Epithelial cell of proximal tubule (primary cell): Measurements from ENCODE around the gene TVP23B. TPM values are rescaled to one million over a fixed set of nuclear protein-coding genes. Genes with fewer than 3 reads are reported as not detected.
"Not testable (repeated sequence)": the region's sequence is repeated elsewhere in the genome, so short reads cannot be mapped to it uniquely, and the experiment has no call there.

ENCODE experiments used
- DNase-seq: peaks from one replicate; pipeline ENCODE4 v3.0.0-alpha.2; 2011; ENCODE audit warnings: low read depth
- H3K4me3 ChIP-seq: 2 replicates; pipeline ENCODE4 v1.5.1; 2011; ENCODE audit warnings: low read depth, mild to moderate bottlenecking, low read length
- total RNA-seq: library from RNA; depleted of rRNA; stranded (reverse); fragments of >200 nt; gene quantifications from 2 replicates; pipeline ENCODE4 v1.2.3, GENCODE V29; 2015
- TF ChIP-seq, protein P1 (sequence below): conservative IDR thresholded peaks from 2 replicates; pipeline ENCODE4 v1.5.1; 2012; ENCODE audit warnings: low read depth, mild to moderate bottlenecking, low read length

Gene TVP23B
- total RNA-seq, 1 donor from 2014 or later: 34.6 TPM

DNA sequence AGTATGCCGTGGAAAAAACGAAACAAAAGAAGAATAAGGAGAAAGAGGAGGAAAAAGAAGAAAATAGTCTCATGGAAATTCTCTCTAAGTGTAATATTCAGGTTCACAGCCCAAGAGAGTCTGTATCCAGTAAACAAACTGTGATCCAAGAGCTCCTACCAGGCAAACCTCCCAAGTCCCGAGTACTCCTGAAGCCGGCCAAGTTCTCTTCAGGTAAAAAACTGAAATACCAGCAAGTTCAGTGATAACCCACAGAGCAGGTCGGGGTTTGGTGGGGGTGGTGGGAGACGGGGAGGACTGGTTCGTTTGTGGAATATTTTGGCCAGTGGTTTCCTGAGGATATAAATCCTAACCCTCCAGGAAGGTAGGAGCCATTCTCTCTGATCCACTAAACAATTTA, 8.5 kb upstream of the TVP23B start:
- H3K4me3 ChIP-seq: no peak overlapping the region
- DNase-seq: no peak
- TF ChIP-seq, protein P1, sequence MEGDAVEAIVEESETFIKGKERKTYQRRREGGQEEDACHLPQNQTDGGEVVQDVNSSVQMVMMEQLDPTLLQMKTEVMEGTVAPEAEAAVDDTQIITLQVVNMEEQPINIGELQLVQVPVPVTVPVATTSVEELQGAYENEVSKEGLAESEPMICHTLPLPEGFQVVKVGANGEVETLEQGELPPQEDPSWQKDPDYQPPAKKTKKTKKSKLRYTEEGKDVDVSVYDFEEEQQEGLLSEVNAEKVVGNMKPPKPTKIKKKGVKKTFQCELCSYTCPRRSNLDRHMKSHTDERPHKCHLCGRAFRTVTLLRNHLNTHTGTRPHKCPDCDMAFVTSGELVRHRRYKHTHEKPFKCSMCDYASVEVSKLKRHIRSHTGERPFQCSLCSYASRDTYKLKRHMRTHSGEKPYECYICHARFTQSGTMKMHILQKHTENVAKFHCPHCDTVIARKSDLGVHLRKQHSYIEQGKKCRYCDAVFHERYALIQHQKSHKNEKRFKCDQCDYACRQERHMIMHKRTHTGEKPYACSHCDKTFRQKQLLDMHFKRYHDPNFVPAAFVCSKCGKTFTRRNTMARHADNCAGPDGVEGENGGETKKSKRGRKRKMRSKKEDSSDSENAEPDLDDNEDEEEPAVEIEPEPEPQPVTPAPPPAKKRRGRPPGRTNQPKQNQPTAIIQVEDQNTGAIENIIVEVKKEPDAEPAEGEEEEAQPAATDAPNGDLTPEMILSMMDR: no peak

DNA sequence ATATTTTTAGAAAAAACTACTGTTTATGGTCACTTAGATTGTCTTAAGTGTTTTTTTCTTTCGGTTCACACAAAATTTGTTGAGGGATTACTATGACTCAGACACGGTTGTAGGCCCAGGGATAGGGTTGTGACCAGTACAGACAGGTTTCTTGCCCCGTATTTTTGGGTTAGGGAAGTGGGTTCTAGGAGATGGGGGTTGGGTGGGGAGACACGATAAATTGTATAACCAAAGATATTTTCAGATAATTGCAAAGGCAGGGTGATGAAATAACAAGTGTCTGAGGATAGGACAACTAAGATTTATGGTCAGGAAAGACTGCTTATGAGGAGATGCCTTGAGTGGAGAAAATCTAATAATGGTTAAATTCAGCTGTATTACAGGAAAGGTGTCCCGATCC, 822 bp downstream of the TVP23B start:
- peak overlapping the region; percentile 61 for H3K4me3 ChIP-seq
- DNase-seq: not testable (repeated sequence)

DNA sequence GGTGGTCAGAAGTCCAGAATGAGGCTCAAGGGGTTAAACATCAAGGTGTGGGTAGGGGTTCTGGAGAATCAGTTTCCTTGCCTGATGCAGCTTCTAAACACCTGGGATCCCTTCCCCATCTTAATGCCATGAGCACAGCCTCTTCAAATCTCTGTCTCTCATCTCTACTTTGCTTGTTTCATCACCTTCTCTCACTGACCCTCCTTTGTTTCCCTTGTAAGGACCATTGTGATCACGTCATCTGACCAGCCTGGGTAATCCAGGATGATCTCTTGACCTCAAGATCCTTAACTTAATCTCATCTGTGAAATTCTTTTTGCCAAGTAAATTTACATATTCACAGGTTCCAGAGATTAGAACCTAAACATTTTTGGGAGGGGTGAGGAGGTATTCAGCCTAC, 5.0 kb downstream of the TVP23B start:
- not testable (repeated sequence) for DNase-seq, H3K4me3 ChIP-seq

DNA sequence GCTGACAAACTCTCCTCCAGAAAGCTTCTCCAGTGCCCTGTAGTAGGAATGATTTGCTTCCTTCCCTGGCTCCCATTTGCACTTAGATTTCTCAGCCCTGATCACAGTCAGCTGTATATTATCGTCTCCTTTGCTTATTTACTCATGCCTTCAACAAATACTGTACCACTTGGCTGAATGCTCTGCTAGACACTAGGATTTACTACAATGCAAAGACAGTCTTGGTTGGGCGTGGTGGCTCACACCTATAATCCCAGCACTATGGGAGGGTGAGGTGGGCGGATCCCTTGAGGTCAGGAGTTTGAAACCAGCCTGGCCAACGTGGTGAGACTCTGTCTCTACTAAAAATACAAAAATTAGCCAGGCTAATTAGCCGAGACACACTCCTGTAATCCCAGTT, 5.9 kb downstream of the TVP23B start:
- H3K4me3 ChIP-seq, DNase-seq: not testable (repeated sequence)

DNA sequence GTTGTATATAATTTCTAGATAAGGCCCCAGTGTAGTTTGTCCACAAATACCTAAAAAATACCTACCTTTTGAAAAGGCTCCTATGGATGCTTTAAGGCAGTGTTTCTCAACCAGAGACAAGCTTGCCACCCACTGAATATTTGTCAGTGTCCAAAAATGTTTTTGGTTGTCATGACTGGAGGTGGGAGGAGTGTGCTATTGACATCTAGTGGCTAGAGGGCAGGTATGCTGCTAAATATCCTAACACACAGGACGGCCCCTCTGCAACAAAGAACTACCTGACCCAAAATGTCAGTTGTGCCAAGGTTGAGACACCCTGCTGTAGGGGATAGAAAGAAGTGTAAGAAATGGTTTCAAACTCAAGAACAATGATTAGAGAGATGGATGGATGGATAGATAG, 10.4 kb downstream of the TVP23B start:
- TF ChIP-seq, protein P1: peak; percentile 26
- not testable (repeated sequence) for DNase-seq, H3K4me3 ChIP-seq

DNA sequence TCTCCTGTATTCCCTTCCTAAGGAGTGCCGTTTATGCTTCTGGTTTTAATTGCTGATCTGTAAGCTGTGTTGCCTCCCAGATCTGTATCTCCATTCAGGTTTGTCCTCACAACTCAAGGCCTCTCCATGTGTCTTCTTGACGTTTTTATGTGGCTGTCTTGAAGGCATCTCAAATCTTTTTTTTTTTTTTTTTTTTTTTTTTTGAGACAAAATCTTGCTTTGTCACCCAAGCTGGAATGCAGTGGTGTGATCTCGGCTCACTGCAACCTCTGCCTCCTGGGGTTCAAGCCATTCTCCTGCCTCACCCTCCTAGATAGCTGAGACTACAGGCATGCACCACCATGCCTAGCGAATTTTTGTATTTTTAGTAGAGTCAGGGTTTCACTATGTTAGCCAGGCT, 13.9 kb downstream of the TVP23B start:
- H3K4me3 ChIP-seq, DNase-seq: not testable (repeated sequence)

DNA sequence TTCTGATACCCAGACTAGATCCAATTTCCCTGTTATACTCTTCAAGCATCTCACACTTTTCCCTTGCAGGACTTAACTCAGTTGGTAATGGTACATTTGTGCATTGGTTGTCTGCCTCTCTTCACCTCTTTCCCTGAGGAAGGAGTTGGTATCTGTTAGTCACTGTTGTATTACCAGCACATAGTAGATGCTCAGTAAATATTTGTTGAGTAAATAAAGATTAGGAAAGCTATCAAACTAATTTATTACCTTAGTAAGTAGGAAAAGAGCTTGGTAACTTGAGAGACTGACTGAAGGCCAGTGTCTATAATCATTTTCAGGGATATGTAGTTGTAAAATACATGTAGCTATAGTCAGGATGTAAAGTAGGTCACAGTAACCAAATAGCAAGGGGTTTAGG, 15.9 kb downstream of the TVP23B start:
- H3K4me3 ChIP-seq, DNase-seq: not testable (repeated sequence)

DNA sequence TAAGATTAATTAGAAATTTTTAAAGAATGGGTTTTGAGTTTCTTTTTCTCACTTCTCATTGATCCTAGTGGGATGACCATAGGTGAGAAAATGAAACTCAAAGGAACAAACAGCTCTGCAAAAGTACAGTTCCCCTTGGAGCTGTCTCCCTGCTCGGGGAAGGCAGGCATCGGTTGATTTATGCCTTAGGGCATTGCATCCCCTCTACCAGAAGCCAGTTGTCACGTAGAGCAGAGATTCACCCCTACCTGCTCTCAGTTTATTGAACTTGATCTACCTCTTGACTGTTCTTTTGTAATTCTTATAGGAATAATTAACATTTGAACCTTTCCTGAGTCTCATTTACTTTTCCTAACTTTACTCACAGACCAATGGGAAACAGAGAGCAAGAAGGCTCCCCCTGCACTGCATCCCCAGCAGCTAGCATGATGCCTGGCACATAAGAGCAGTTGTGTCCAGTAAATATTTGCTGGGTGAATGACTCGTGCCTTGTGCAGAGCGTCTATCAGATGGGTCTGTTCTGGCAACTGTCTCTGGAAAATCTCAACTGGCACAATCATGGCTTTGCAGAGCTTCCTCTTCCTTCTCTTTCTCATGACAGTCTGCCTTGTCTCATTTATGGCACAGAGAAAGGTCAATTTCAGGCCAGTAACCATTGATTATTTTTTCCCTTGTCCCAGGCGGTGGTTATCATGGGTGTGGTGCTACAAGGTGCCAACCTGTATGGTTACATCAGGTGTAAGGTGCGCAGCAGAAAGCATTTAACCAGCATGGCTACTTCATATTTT, 22.7 kb downstream of the TVP23B start:
- not testable (repeated sequence) for H3K4me3 ChIP-seq

DNA sequence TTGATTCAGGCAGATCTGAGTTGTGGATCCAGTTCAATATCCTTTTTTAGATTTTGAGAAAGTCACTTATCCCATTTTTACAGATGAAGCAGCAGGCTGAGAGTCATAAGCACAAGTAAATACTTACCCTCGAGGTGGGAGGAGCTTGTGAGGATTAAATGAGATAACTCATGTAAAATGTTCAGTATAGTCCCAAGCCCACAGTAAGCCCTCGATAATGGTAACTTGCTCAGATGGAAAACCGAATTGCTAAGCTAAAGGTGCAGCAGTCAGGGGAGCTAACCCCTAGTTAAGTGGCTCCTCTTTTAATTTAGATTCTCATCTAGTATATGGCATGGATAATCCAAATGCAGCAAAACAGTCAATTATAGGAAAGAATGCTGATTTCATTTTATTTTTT, 34.9 kb downstream of the TVP23B start:
- not testable (repeated sequence) for H3K4me3 ChIP-seq, DNase-seq

More for the DNA sequence above, 22.7 kb downstream of the TVP23B start:
- not testable (repeated sequence) for DNase-seq

DNA sequence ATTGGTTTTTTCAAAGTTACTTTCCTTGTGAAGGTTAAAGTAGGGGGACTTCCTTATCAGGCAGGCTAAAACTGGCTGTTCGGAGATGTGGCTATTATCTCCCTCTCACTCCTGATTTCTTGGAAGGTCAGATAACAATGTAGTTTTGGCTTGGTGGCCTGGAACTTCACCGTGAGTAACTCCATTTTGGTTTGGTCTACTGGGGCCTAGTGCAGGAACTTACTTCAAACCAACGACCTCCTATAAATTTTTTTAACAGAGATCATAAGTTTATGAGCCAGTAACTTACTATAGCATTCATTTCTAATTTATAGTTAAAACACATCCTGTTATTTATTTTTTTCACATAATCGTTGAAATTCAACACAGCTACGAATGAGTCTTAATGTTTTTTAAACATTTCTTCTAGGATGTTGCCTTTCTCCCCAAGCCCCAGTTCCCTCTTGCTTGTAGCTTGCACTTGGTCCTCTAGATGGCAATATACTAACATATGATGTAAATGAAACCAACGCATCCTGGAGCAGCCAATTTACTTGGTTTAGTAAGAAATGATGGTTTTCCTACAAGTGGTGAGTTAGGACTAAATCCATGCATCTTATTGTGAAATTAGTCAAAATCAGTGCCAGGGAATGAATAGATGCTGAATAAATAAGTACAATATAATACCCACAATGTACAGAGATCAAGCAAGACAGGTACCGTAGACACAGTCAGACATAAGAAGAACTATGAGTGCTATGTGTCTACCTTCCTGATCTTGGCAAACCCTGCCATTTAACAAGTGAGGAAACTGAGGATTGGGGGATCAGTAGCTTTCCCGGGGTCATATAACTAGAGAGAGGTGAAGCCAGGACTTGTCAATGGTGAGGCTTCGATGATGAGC, 35.7 kb downstream of the TVP23B start:
- peak; percentile 25 for DNase-seq
- TF ChIP-seq, protein P1: peak; percentile 57
- not testable (repeated sequence) for H3K4me3 ChIP-seq

DNA sequence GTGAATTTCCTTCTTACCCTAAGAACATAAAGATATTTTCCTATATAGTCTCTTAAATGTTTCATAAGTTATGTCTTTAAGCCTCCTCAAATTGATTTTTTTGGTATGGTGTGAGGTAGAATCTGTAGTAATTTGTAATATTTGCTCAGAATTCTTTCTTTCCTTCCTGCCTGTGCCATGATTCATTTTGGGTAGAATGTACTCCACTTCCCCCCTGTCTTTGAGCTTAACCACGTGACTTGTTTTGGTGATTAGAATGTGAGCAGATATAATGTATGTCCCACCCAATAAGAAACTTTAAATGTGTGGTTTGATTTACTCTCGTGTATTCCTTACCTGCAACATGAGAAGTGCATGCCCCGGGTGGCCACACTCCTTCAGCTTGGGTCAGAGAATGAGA, 40.4 kb downstream of the TVP23B start:
- DNase-seq, H3K4me3 ChIP-seq: not testable (repeated sequence)

DNA sequence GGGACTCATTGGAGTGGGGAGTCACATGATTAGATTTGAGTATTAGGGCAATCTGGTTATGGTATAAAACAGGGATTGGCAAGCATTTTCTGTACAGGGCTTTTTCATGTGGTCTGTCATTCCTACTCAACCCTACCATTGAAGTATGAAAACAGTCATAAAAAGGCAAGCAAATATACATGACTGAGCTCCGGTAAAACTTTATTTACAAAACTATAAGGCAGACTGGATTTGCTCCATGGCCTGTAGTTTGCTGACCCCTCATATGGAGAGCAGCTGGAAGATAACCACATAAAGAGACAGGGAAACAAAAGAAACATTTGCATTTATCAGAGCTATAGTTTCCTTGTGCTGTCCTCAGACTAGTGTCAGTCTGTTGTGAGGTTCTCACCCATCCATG, 46.6 kb downstream of the TVP23B start:
- H3K4me3 ChIP-seq: not testable (repeated sequence)

More for the DNA sequence above, 46.6 kb downstream of the TVP23B start:
- not testable (repeated sequence) for DNase-seq
